ENCODE measurements around the gene SETDB2. TPM values are rescaled to one million over a fixed set of nuclear protein-coding genes. Genes with fewer than 3 reads are reported as not detected.

Gene SETDB2
- total RNA-seq, 1 experiment from 2014 or later = 34.0 TPM

DNA sequence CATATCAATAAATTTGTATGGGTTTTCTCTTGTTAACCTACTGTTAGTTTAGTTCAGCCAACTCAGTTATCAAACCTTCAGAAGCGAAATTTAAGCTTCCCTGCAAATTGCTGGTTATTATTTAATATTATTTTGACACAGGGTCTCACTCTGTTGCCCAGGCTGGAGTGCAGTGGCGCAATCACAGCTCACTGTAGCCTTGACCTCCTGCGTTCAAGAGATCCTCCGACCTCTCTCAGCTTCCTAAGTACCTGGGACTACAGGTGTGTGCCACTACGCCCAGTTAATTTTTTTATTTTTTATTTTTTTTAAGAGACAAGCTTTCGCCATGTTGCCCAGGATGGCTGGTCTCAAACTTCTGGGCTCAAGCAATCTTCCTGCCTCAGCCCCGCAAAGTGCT is 6.4 kb upstream of the SETDB2 start:
- Histone ChIP-seq H3K9me2 (replicated peaks; ENCODE audit: insufficient read depth, low read length) (no peaks in the 10 kb centered on the region), H3K4me3 (ENCODE audit: low read length) (no peak overlapping the region), H3K4me2 (ENCODE audit: low read depth, low read length, poor library complexity, severe bottlenecking) (no peak overlapping the region), H3K4me1 (ENCODE audit: low read length) (peaks cover 69% of the 10 kb centered on the region), H3K36me3 (ENCODE audit: insufficient read depth, low read length) (no peaks in the 10 kb centered on the region), H3K9me3 (ENCODE audit: low read length) (no peaks in the 10 kb centered on the region), H3K79me2 (ENCODE audit: low read length) (no peaks in the 10 kb centered on the region; the same call in 1 of the 2 replicates), H3K27me3 (ENCODE audit: low read length) (no peaks in the 10 kb centered on the region), H4K20me1 (ENCODE audit: insufficient read depth, low read depth, low read length) (no peaks in the 10 kb centered on the region), H2AFZ (ENCODE audit: low read length) (peak overlapping the region; percentile 5; the same call in 1 of the 2 replicates), H3K27ac (ENCODE audit: low read length) (no peak overlapping the region), H3K9ac (ENCODE audit: low read length) (no peak overlapping the region)
- no peak for DNase-seq

- no peaks in the 10 kb centered on the region for H3K36me3 ChIP-seq (ENCODE audit: insufficient read depth, low read length)
- H3K9me2 ChIP-seq (replicated peaks; ENCODE audit: insufficient read depth, low read length) = no peaks in the 10 kb centered on the region
- peak; percentile 69 for DNase-seq
- no peak overlapping the region for H3K4me3 ChIP-seq (ENCODE audit: low read length)
- H3K27ac ChIP-seq (ENCODE audit: low read length) = peak overlapping the region; percentile 42
- H3K27me3 ChIP-seq (ENCODE audit: low read length) = no peaks in the 10 kb centered on the region
- peak overlapping the region; percentile 29 for H3K4me2 ChIP-seq (ENCODE audit: low read depth, low read length, poor library complexity, severe bottlenecking)
- H3K4me1 ChIP-seq (ENCODE audit: low read length) = peaks cover 57% of the 10 kb centered on the region
- no peak overlapping the region for H3K9ac ChIP-seq (ENCODE audit: low read length)
- no peak overlapping the region for H2AFZ ChIP-seq (ENCODE audit: low read length)
- H4K20me1 ChIP-seq (ENCODE audit: insufficient read depth, low read depth, low read length) = no peaks in the 10 kb centered on the region
- no peaks in the 10 kb centered on the region for H3K9me3 ChIP-seq (ENCODE audit: low read length)
- peaks cover 7% of the 10 kb centered on the region for H3K79me2 ChIP-seq (ENCODE audit: low read length)
These were observed 4.5 kb upstream of the SETDB2 start for GRCh38 chr13:49439609-49440008.

GRCh38 chr13:49441312-49441711 is 2.8 kb upstream of the SETDB2 start:
- H3K79me2 ChIP-seq (ENCODE audit: low read length) = peaks cover 24% of the 10 kb centered on the region
- no peak overlapping the region for H2AFZ ChIP-seq (ENCODE audit: low read length)
- H3K4me1 ChIP-seq (ENCODE audit: low read length) = peaks cover 60% of the 10 kb centered on the region
- no peak for DNase-seq
- no peaks in the 10 kb centered on the region for H3K9me2 ChIP-seq (replicated peaks; ENCODE audit: insufficient read depth, low read length)
- no peak overlapping the region for H3K9ac ChIP-seq (ENCODE audit: low read length)
- H3K27me3 ChIP-seq (ENCODE audit: low read length) = no peaks in the 10 kb centered on the region
- no peaks in the 10 kb centered on the region for H3K9me3 ChIP-seq (ENCODE audit: low read length)
- H3K36me3 ChIP-seq (ENCODE audit: insufficient read depth, low read length) = 0 out of 2 replicates have a peak, but pooled peaks cover 2% of the 10 kb centered on the region
- no peak overlapping the region for H3K4me3 ChIP-seq (ENCODE audit: low read length)
- no peak overlapping the region for H3K27ac ChIP-seq (ENCODE audit: low read length)
- no peaks in the 10 kb centered on the region for H4K20me1 ChIP-seq (ENCODE audit: insufficient read depth, low read depth, low read length)
- H3K4me2 ChIP-seq (ENCODE audit: low read depth, low read length, poor library complexity, severe bottlenecking) = no peak overlapping the region

- H3K79me2 ChIP-seq (ENCODE audit: low read length) = peaks cover 30% of the 10 kb centered on the region
- H3K4me3 ChIP-seq (ENCODE audit: low read length) = no peak overlapping the region
- H3K27ac ChIP-seq (ENCODE audit: low read length) = no peak overlapping the region
- H2AFZ ChIP-seq (ENCODE audit: low read length) = no peak overlapping the region
- H3K9ac ChIP-seq (ENCODE audit: low read length) = no peak overlapping the region
- H3K4me2 ChIP-seq (ENCODE audit: low read depth, low read length, poor library complexity, severe bottlenecking) = no peak overlapping the region
- no peak for DNase-seq
- no peaks in the 10 kb centered on the region for H3K9me3 ChIP-seq (ENCODE audit: low read length)
- H4K20me1 ChIP-seq (ENCODE audit: insufficient read depth, low read depth, low read length) = no peaks in the 10 kb centered on the region
- no peaks in the 10 kb centered on the region for H3K9me2 ChIP-seq (replicated peaks; ENCODE audit: insufficient read depth, low read length)
- peaks cover 60% of the 10 kb centered on the region for H3K4me1 ChIP-seq (ENCODE audit: low read length)
- 0 out of 2 replicates have a peak, but pooled peaks cover 7% of the 10 kb centered on the region for H3K36me3 ChIP-seq (ENCODE audit: insufficient read depth, low read length)
- no peaks in the 10 kb centered on the region for H3K27me3 ChIP-seq (ENCODE audit: low read length)
These were observed 2.2 kb upstream of the SETDB2 start for GRCh38 chr13:49441846-49442245.

DNA sequence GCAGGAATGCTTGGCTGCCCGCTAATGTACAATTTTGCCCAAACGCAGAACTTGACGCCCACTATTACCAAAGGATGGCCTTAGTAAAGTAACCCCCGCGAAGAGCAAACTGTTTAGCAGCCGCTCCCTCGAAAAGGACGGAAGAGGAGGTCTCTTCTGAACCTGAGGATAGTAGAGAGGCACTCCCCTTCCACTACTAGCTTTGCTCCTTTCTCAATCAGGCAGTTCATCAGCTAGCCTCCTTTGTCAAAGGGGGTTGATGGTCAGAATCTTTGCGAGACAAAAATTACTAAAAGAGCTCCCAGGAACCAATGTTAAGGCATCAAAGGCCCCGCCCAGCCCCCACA is 744 bp upstream of the SETDB2 start:
- no peak for DNase-seq
- Histone ChIP-seq H2AFZ (ENCODE audit: low read length) (peak overlapping the region; percentile 49; the same call in 1 of the 2 replicates), H3K4me3 (ENCODE audit: low read length) (peak overlapping the region; percentile 91)

GRCh38 chr13:49444524-49445395 is 686 bp downstream of the SETDB2 start:
- Histone ChIP-seq H3K4me3 (ENCODE audit: low read length) (peak overlapping the region; percentile 91), H3K9ac (ENCODE audit: low read length) (peak overlapping the region; percentile 93), H3K27ac (ENCODE audit: low read length) (peak overlapping the region; percentile 93), H3K9me3 (ENCODE audit: low read length) (no peaks in the 10 kb centered on the region), H3K4me2 (ENCODE audit: low read depth, low read length, poor library complexity, severe bottlenecking) (peak overlapping the region; percentile 96), H4K20me1 (ENCODE audit: insufficient read depth, low read depth, low read length) (no peaks in the 10 kb centered on the region), H3K79me2 (ENCODE audit: low read length) (peaks cover 59% of the 10 kb centered on the region), H3K36me3 (ENCODE audit: insufficient read depth, low read length) (peaks cover 30% of the 10 kb centered on the region), H3K27me3 (ENCODE audit: low read length) (no peaks in the 10 kb centered on the region), H3K4me1 (ENCODE audit: low read length) (peaks cover 55% of the 10 kb centered on the region), H3K9me2 (replicated peaks; ENCODE audit: insufficient read depth, low read length) (no peaks in the 10 kb centered on the region), H2AFZ (ENCODE audit: low read length) (peak overlapping the region; percentile 15; the same call in 1 of the 2 replicates)
- peak; percentile 89 for DNase-seq

More for the DNA sequence above, 744 bp upstream of the SETDB2 start:
- H4K20me1 ChIP-seq (ENCODE audit: insufficient read depth, low read depth, low read length) = no peaks in the 10 kb centered on the region
- H3K4me2 ChIP-seq (ENCODE audit: low read depth, low read length, poor library complexity, severe bottlenecking) = peak overlapping the region; percentile 86
- H3K36me3 ChIP-seq (ENCODE audit: insufficient read depth, low read length) = peaks cover 17% of the 10 kb centered on the region
- H3K9ac ChIP-seq (ENCODE audit: low read length) = peak overlapping the region; percentile 86
- no peaks in the 10 kb centered on the region for H3K9me3 ChIP-seq (ENCODE audit: low read length)
- peaks cover 44% of the 10 kb centered on the region for H3K79me2 ChIP-seq (ENCODE audit: low read length)
- H3K27me3 ChIP-seq (ENCODE audit: low read length) = no peaks in the 10 kb centered on the region
- peak overlapping the region; percentile 76 for H3K27ac ChIP-seq (ENCODE audit: low read length)
- H3K4me1 ChIP-seq (ENCODE audit: low read length) = peaks cover 65% of the 10 kb centered on the region
- H3K9me2 ChIP-seq (replicated peaks; ENCODE audit: insufficient read depth, low read length) = no peaks in the 10 kb centered on the region

GRCh38 chr13:49446473-49446872 is 2.4 kb downstream of the SETDB2 start:
- peak overlapping the region; percentile 96 for H3K4me2 ChIP-seq (ENCODE audit: low read depth, low read length, poor library complexity, severe bottlenecking)
- no peaks in the 10 kb centered on the region for H3K9me2 ChIP-seq (replicated peaks; ENCODE audit: insufficient read depth, low read length)
- H3K27ac ChIP-seq (ENCODE audit: low read length) = peak overlapping the region; percentile 34
- no peaks in the 10 kb centered on the region for H3K9me3 ChIP-seq (ENCODE audit: low read length)
- no peaks in the 10 kb centered on the region for H4K20me1 ChIP-seq (ENCODE audit: insufficient read depth, low read depth, low read length)
- H3K36me3 ChIP-seq (ENCODE audit: insufficient read depth, low read length) = peaks cover 30% of the 10 kb centered on the region
- H3K4me1 ChIP-seq (ENCODE audit: low read length) = peaks cover 44% of the 10 kb centered on the region
- no peak overlapping the region for H2AFZ ChIP-seq (ENCODE audit: low read length)
- DNase-seq = no peak
- H3K9ac ChIP-seq (ENCODE audit: low read length) = no peak overlapping the region
- H3K27me3 ChIP-seq (ENCODE audit: low read length) = no peaks in the 10 kb centered on the region
- H3K4me3 ChIP-seq (ENCODE audit: low read length) = peak overlapping the region; percentile 48
- H3K79me2 ChIP-seq (ENCODE audit: low read length) = peaks cover 71% of the 10 kb centered on the region

- no peaks in the 10 kb centered on the region for H3K9me2 ChIP-seq (replicated peaks; ENCODE audit: insufficient read depth, low read length)
- no peaks in the 10 kb centered on the region for H3K9me3 ChIP-seq (ENCODE audit: low read length)
- peaks cover 87% of the 10 kb centered on the region for H3K79me2 ChIP-seq (ENCODE audit: low read length)
- no peak overlapping the region for H2AFZ ChIP-seq (ENCODE audit: low read length)
- no peak overlapping the region for H3K9ac ChIP-seq (ENCODE audit: low read length)
- no peak for DNase-seq
- H4K20me1 ChIP-seq (ENCODE audit: insufficient read depth, low read depth, low read length) = no peaks in the 10 kb centered on the region
- H3K4me1 ChIP-seq (ENCODE audit: low read length) = peaks cover 35% of the 10 kb centered on the region
- H3K27me3 ChIP-seq (ENCODE audit: low read length) = no peaks in the 10 kb centered on the region
- H3K4me3 ChIP-seq (ENCODE audit: low read length) = no peak overlapping the region
- peaks cover 43% of the 10 kb centered on the region for H3K36me3 ChIP-seq (ENCODE audit: insufficient read depth, low read length)
- no peak overlapping the region for H3K27ac ChIP-seq (ENCODE audit: low read length)
- no peak overlapping the region for H3K4me2 ChIP-seq (ENCODE audit: low read depth, low read length, poor library complexity, severe bottlenecking)
These were observed 4.7 kb downstream of the SETDB2 start for GRCh38 chr13:49448753-49449152.
